Neural progenitor cell (in vitro differentiated cells): Measurements from ENCODE around the gene CCNB1IP1.

Source experiments
- CTCF ChIP-seq: fragments of 200-600 bp; sonication (generic); IDR thresholded peaks from 2 replicates; pipeline ENCODE4 v1.5.1; 2017; ENCODE audit warnings: antibody characterized with exemption, mild to moderate bottlenecking
- EZH2phosphoT487 ChIP-seq: fragments of 200-600 bp; sonication (generic); IDR thresholded peaks from 2 replicates; pipeline ENCODE4 v1.6.1; 2017; ENCODE audit warnings: antibody characterized with exemption

- TF ChIP-seq CTCF = peak; percentile 79
- TF ChIP-seq EZH2phosphoT487 = no peak
These were observed 5.8 kb downstream of the CCNB1IP1 start for GRCh38 chr14:20327005-20327869.
